Measurements from ENCODE around the gene PRKCD. TPM values are rescaled to one million over a fixed set of nuclear protein-coding genes. Genes with fewer than 3 reads are reported as not detected.

PRKCD gene
- total RNA-seq, 1 donor from 2014 or later = 10.6 TPM

DNA sequence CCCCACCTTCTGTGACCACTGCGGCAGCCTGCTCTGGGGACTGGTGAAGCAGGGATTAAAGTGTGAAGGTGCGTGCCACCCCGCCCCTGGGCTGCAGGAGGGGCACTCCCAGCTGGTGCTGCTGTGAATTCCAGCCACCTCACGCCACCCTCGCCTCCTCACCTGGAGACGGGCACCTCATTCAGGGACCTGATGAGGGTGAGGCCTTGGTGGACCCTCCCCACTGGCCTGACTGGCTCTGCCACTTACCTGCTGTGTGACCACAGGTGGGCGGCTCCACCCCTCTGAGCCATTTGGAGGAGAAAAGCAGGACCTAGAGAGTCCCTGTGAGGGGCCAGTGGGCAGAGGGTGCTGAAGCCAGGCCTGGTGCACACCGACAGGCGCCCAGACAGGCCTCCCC lies 22.5 kb downstream of the PRKCD start:
- intact Hi-C loops (cut with DNase I) = no loop called here
- DNase-seq (ENCODE audit: low spot score) = no peak

DNA sequence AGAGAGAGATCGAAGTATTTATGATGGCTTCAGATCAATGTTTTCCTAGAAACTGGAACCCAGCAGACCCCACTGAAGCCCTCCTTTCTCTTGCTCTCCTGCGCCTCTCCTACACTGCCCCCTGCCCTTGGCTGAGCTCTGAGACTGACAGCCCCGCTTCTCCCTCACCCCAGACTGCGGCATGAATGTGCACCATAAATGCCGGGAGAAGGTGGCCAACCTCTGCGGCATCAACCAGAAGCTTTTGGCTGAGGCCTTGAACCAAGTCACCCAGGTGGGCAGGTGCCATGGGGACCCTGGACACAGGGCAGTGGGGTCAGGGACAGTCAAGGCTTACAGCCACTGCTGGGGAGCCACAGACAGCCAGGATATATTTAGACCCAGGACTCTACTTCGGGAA lies 23.7 kb downstream of the PRKCD start:
- intact Hi-C loops (cut with DNase I) = no loop called here
- no peak for DNase-seq (ENCODE audit: low spot score)

DNA sequence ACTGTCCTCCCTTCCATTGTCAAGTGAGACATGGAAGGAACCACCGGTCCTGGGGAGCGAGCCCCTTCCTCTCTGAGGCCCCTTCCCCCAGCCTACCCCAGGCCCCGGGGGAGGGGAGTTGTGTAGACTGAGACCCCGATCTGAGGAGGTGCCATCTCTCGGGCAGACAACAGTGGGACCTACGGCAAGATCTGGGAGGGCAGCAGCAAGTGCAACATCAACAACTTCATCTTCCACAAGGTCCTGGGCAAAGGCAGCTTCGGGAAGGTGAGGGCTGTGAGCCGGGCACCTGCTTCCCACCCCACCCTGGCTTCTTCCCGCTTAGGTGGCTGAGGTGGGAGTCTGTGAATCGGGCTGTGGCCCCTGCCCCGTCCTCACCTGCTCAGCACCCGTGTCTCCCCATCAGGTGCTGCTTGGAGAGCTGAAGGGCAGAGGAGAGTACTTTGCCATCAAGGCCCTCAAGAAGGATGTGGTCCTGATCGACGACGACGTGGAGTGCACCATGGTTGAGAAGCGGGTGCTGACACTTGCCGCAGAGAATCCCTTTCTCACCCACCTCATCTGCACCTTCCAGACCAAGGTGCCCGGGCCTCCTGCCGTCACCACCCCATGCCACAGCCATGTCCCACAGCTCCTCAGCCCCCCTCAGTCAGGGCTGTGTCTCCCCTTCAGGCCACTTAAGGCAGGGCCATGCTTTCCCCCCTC lies 24.9 kb downstream of the PRKCD start:
- no peak for DNase-seq (ENCODE audit: low spot score)
- intact Hi-C loops (cut with DNase I) = no loop called here

DNA sequence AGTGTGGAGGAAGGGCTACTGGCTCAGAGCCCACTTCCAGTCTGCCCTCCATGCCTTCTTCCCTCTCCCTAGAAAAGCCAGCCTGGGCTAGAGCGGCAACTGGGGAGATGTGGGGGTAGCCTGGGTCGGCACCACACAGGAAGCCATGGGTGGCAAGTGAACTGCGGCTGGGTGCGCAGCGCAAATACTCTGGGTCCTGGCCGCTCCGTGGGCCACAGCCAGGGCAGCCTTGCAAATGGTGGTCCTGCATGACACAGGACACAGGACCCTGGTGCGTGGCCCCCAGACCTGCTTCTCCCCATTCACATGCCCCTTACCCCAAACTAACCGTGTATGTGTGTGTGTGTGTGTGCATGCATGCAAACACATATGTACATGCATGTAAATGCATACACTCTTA lies 25.7 kb downstream of the PRKCD start:
- intact Hi-C loops (cut with DNase I) = no loop called here
- no peak for DNase-seq (ENCODE audit: low spot score)

DNA sequence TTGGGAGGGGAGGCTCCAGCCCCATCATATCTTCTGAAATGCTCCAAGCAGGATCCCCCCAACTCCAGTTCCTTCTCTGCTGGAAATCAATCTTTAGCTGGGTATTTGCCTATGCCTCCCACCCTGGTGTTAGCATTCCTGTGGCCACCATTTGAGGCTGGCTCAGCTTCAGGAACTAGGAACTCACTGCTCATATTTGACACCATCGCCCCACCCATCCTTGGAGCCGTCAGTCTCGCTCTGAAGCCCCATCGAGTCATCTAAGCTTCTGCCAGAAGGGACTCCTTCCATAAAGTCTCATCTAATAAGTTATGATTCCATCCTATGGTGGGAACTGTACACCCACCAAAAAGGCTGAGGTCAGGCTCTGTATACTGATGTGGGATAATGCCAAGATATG lies 26.4 kb downstream of the PRKCD start:
- no peak for DNase-seq (ENCODE audit: low spot score)
- intact Hi-C loops (cut with DNase I) = no loop called here

DNA sequence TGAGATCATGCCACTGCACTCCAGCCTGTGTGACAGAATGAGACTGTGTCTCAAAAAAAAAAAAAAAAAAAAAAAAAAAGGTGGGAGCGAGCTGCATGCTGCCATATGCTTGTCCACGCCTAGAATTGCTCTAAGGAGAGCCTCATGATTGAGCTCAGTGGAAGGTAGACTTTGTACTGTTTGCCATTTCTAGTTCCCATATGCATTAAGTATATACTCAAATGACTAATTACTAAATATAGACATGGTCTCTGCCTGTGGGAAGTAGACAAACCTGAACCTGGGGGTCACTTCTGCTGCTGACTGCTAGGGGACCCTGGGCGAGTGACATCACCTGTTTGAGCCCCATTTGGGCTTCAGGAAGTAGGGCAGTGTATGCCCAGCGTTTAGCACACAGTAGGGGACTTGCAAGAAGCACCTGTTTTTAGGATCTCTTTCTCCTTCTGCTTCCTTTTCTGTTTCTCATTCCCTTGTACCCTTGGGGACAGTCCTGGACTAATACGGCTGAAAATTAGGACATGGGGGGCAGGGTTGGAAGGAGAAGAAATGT lies 27.2 kb downstream of the PRKCD start:
- intact Hi-C loops (cut with DNase I) = no loop called here
- no peak for DNase-seq (ENCODE audit: low spot score)

DNA sequence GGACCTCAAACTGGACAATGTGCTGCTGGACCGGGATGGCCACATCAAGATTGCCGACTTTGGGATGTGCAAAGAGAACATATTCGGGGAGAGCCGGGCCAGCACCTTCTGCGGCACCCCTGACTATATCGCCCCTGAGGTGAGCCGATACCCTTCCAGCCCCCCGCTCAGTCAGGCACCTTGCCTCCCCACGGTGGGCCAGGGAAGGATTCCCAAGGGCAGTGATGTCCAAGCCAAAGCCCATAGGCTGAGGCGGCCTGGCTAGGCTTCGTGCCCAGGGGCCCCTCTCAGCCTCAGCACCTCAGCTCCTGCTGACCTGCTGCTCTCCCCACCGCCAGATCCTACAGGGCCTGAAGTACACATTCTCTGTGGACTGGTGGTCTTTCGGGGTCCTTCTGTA lies 27.7 kb downstream of the PRKCD start:
- DNase-seq (ENCODE audit: low spot score) = no peak
- intact Hi-C loops (cut with DNase I) = no loop called here

DNA sequence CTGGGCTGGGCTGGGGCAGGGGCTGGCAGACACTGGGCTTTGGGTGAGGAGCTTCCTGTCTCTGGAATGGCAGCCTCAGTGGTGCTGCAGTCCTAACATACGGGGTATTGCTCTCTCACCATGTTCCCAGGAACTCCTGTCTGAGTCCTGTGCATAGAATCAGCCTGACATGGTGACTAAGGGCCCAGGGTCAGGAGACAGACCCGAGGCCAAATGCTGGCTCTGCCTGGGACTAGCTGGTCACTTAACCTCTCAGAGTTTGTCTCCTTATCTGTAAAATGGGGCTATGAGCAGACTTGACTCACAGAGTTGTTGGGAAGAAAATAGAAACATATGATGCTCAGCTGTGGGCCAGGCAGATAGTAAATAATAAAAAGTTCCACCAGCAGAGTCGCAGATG lies 28.3 kb downstream of the PRKCD start:
- intact Hi-C loops (cut with DNase I) = no loop called here
- no peak for DNase-seq (ENCODE audit: low spot score)

DNA sequence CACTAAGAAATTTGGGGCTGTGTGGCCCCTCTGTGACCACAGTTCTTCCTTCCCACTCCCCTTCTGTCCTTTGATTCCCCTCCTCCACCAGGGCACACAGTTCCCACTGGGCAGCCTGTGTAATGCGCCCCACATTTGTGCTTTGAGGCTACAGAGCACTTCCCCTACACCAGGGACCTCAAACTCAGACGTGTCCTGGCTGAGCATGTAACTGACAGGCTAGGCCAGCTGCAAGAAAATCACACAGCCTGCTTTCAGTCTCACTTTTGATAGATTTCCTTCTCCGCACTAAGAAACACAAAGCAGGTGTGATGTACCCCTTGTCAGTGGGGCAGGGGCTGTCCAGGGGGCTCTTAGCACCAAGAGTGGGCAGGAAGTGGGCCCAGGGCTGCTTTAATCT lies 29.6 kb downstream of the PRKCD start:
- intact Hi-C loops (cut with DNase I) = no loop called here
- peak; percentile 43 for DNase-seq (ENCODE audit: low spot score)

DNA sequence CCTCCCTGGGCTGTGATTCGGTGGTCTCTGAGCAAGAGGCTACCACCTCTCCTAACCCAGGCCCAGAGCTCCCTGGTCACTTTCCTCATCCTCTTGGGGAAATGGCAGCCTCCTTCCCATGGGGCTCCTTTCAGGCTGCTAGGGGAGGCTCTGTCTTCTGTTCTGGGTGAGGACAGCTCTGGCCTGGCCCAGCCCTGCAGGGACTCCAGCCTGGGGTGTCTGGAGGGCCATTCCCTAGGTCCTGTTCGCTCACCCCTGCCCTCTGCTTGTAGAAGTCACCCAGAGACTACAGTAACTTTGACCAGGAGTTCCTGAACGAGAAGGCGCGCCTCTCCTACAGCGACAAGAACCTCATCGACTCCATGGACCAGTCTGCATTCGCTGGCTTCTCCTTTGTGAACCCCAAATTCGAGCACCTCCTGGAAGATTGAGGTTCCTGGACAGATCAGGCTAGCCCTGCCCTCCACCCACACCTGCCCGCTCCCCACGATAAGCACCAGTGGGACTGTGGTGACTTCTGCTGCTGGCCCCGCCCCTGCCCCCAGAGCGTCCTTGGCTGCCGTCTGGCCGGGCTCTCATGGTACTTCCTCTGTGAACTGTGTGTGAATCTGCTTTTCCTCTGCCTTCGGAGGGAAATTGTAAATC lies 30.9 kb downstream of the PRKCD start:
- no peak for DNase-seq (ENCODE audit: low spot score)
- intact Hi-C loops (cut with DNase I) = no loop called here

DNA sequence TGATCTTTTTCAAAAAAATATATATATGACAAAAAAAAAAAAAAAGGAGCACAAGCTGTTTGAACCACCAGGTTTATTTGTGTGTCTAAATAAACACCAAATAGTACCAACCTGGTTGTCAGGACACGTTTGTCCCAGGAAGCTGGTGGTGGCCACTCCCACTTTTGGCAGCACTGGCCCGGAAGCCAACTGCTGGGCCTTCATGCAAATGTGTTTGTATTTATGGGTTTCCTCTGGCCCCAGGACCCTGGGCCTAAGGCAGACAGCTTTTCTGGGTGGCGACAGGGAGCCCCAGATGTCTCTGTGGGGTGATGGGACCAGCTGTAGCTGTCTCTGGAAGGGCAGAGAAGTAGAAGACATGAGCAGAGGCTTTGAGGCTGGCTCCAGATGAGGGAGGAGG lies 31.6 kb downstream of the PRKCD start:
- no peak for DNase-seq (ENCODE audit: low spot score)
- intact Hi-C loops (cut with DNase I) = no loop called here

DNA sequence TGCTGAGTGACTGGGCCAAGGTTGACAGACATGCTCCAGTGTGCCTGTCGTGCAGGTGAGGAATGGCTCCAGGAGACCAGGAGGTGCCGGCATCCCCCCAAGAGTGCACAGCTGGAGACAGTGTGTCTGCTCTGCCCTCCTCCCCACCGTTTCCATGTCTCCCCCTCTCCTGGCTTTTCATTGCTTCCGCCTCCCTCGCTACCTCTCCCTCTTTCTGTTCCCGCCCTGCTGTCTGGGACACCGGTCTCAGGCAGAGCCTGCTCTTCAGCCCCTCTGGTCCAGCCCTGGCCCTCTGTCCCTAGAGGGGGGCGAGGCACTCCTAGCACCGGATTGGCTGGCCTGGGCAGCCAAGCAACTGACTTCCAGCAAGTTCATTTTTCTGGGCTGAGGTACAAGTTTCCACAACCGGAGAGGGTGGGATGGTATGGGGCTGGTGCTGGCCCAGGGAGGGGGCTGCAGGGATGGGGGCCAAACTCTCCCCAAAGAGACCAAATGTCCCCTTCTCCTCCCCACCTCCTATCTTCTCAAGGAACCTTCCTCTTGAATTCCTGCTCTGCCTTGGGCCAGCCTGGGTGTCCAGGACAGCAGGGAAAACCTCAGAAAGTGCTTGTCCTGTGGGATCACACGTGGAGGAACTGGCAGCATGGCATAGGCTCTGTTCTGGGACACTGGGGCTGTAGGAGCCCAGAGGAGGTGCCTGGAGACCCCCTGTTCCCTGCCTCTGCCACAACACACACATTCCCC lies 32.6 kb downstream of the PRKCD start:
- intact Hi-C loops (cut with DNase I) = loop anchor here (2.0 kb wide), 1 partner anchor 61 kb away; no protein-coding TSS in a partner anchor
- DNase-seq (ENCODE audit: low spot score) = no peak

DNA sequence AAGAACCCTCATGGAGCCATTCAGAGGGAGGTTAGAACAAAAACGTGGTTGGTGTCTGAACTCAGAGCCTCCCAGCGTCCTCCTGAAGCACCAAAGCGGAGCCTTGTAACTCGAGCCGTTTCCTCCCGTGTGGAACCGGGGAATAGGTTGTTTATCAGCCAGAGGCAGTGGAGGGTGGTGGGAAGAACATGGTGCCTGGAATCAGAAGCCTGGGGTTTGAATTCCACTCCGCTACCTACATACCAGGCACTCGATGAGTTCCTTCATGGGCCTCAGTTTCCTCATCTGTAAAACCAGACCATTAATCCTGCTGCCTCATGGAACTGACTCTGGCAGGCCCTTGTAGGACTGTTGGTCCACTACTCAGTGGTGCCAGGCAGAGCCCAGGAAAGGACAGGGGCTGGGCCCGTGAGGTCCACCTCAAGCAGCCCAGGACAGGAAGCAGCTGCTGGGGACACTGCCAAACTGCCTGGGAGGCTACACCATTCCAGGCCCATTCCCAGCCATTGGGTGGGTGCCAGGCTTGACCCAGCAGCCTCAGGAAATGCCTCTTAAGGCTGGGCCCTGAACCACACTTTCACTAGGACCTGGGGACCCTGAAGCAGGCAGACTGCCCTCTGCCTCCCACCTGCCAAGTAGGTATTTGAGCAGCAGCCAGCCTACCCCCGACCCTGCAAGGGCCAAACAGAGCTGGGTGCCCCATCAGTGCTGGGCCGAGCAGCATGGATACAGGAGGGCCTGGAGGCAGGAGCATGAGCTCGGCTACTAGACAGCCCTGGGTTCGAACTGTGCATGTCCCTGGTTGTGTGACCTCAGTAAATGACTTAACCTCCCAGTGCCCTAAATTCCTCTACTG lies 33.4 kb downstream of the PRKCD start:
- intact Hi-C loops (cut with DNase I) = loop anchor here (2.0 kb wide), 1 partner anchor 62 kb away; no protein-coding TSS in a partner anchor
- DNase-seq (ENCODE audit: low spot score) = peak; percentile 77

DNA sequence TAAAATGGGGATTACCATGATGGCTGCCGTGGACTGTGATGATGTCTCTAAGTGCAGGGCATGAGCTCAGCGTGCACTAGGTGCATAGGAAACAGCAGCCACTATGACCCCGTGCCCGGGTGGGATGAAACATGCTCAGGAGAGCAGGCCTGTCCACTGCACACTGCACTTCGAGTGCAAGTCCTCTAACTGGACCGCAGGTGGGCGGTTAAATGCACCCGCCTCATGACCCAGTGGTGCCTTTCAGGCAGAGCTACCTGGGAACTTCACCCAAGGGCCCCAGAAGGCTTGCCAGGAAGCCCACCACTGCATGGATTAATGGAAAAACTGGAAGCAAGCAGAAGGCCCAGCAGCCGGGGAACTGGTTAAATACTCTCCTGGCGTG lies 34.0 kb downstream of the PRKCD start:
- intact Hi-C loops (cut with DNase I) = loop anchor here (2.0 kb wide), 1 partner anchor 62 kb away; no protein-coding TSS in a partner anchor
- DNase-seq (ENCODE audit: low spot score) = no peak

DNA sequence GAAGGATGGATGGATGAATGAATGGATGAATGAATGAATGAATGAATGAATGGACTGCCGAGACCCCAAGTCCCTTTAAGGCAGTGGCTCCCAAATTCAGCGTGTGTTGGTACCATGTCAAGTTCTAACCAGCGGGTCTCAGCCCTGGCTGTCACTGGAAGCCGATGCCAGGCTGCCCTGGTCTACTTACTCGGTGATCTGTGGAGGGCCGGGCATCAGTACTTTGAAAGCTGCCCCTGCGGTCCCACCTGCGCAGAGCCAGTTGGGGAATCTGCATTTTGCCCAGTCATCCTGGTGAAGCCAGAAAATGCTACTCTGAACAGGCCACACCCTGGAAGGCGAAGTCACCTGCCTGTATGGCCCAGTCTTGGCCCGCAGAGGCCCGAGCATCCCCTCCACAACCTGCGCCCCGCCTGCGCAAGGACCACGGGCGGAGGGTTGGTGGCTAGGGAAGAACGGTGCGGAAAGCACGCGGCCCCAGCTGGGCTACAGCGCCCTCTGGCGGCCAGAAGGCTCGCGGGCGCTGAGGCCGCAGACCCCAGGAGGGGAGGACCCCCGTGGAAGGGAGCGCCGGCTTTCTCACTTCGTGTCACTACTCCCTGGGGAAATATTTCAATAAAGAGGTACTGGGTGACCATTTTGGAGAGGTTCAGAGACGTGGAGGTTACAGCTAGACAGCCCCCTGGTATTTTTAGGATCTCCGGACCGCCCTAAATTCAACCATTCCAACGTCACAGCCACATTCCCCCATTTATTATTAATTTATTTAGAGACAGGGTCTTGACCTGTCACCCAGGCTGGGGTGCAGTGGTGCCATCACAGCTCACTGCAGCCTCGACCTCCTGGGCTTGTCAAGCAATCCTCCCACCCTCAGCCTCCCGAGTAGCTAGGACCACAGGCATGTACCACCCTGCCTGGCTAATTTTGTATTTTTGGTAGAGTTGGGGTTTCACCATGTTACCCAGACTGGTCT lies 34.9 kb downstream of the PRKCD start:
- peak; percentile 81 for DNase-seq (ENCODE audit: low spot score)
- intact Hi-C loops (cut with DNase I) = loop anchor here (1.0 to 2.0 kb wide), 2 partner anchors 63 to 82 kb away; no protein-coding TSS in a partner anchor

DNA sequence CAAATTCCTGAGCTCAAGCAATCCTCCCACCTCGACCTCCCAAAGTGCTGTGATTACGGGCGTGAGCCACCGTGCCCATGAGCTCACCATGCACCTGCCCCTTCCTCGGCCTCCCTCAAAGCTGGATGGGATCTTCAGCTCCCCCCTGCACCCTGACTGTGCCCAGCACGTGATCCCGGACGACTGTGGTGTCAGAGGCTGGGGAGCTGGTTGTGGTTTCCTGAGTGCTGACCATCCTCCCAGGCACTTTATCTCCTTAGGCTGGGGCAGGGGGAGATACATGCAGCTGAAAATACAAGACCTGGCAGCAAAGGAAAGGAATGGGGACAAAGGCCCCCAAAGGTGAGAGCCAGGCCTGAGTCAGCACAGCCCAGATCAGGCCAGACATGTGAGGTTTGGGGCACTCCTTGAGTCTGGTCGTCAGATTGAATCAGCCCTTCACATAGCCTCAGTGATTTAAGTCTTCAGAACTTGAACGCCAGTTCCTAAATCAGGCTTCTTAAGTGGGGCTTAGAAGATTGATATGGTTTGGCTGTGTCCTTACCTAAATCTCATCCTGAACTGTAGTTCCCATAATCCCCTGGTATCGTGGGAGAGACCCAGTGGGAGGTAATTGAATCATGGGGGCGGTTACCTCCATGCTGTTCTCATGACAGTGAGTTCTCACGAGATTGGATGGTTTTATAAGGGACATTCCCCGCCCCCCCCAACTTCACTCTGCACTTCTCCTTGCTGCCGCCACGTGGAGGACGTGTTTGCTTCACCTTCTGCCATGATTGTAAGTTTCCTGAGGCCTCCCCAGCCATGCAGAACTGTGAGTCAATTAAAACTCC lies 35.8 kb downstream of the PRKCD start:
- intact Hi-C loops (cut with DNase I) = loop anchor here (1.0 kb wide), 1 partner anchor 82 kb away; no protein-coding TSS in a partner anchor
- no peak for DNase-seq (ENCODE audit: low spot score)

DNA sequence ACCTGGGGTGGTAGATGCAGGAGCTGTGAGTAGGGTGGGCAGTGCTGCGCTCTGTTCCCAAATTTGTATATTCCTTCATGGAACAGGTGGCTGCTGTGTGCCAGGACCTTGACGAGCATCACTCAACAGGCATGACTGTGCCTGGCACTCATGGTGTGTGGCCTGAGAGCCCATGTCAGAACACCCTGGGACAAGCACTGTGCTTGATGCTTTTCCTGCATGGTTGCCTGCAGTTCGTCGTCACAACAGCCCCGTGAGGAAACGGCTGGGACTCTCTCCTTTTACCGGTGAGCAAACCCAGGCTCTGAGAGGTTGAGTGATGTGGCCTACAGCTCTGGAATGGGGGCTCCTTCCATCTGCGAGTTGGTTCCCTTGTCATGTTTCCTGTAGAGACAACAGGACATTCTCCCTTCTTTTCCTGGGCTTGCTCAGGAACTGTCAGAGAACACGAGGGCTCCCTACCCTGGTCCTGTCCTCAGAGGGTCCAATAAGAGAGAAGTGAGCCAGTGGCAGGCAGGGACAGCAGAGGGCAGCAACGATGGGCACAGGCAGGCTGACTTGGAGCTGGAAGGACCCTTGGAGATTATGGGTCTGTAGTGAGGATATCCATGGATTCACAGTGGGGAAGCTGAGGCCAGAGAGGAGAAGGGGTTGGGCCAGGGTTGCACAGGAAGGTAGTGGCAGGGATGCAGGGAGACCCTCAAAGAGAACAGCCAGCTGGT lies 37.4 kb downstream of the PRKCD start:
- no peak for DNase-seq (ENCODE audit: low spot score)
- intact Hi-C loops (cut with DNase I) = no loop called here

Data from cardiac septum (tissue), 1 donor.